Loucy (cell line): ENCODE results near the gene SGO1.

Experiments used
- CTCF ChIP-seq: fragments of 200-600 bp; sonication (generic); conservative IDR thresholded peaks from 2 replicates; pipeline ENCODE4 v1.5.1; 2014; ENCODE audit warnings: mild to moderate bottlenecking, antibody characterized with exemption, low read length
- EZH2phosphoT487 ChIP-seq: fragments of 200-600 bp; IDR thresholded peaks from 2 replicates; pipeline ENCODE4 v1.6.1; 2018; ENCODE audit warnings: antibody characterized with exemption, mild to moderate bottlenecking, moderate library complexity, borderline replicate concordance

GRCh38 chr3:20161714-20162113, 24.3 kb downstream of the SGO1 start:
- TF ChIP-seq CTCF, result no peak
- TF ChIP-seq EZH2phosphoT487, result no peak
